ENCODE data around the gene NFATC2. TPM values are rescaled to one million over a fixed set of nuclear protein-coding genes. Genes with fewer than 3 reads are reported as not detected.

Gene NFATC2
- total and polyA plus RNA-seq, 2 of the 8 experiments (the other 6 are each of a cell fraction or from before 2014, with no cell fraction given): 0.27 to 0.91 TPM

- TF ChIP-seq, protein P1, sequence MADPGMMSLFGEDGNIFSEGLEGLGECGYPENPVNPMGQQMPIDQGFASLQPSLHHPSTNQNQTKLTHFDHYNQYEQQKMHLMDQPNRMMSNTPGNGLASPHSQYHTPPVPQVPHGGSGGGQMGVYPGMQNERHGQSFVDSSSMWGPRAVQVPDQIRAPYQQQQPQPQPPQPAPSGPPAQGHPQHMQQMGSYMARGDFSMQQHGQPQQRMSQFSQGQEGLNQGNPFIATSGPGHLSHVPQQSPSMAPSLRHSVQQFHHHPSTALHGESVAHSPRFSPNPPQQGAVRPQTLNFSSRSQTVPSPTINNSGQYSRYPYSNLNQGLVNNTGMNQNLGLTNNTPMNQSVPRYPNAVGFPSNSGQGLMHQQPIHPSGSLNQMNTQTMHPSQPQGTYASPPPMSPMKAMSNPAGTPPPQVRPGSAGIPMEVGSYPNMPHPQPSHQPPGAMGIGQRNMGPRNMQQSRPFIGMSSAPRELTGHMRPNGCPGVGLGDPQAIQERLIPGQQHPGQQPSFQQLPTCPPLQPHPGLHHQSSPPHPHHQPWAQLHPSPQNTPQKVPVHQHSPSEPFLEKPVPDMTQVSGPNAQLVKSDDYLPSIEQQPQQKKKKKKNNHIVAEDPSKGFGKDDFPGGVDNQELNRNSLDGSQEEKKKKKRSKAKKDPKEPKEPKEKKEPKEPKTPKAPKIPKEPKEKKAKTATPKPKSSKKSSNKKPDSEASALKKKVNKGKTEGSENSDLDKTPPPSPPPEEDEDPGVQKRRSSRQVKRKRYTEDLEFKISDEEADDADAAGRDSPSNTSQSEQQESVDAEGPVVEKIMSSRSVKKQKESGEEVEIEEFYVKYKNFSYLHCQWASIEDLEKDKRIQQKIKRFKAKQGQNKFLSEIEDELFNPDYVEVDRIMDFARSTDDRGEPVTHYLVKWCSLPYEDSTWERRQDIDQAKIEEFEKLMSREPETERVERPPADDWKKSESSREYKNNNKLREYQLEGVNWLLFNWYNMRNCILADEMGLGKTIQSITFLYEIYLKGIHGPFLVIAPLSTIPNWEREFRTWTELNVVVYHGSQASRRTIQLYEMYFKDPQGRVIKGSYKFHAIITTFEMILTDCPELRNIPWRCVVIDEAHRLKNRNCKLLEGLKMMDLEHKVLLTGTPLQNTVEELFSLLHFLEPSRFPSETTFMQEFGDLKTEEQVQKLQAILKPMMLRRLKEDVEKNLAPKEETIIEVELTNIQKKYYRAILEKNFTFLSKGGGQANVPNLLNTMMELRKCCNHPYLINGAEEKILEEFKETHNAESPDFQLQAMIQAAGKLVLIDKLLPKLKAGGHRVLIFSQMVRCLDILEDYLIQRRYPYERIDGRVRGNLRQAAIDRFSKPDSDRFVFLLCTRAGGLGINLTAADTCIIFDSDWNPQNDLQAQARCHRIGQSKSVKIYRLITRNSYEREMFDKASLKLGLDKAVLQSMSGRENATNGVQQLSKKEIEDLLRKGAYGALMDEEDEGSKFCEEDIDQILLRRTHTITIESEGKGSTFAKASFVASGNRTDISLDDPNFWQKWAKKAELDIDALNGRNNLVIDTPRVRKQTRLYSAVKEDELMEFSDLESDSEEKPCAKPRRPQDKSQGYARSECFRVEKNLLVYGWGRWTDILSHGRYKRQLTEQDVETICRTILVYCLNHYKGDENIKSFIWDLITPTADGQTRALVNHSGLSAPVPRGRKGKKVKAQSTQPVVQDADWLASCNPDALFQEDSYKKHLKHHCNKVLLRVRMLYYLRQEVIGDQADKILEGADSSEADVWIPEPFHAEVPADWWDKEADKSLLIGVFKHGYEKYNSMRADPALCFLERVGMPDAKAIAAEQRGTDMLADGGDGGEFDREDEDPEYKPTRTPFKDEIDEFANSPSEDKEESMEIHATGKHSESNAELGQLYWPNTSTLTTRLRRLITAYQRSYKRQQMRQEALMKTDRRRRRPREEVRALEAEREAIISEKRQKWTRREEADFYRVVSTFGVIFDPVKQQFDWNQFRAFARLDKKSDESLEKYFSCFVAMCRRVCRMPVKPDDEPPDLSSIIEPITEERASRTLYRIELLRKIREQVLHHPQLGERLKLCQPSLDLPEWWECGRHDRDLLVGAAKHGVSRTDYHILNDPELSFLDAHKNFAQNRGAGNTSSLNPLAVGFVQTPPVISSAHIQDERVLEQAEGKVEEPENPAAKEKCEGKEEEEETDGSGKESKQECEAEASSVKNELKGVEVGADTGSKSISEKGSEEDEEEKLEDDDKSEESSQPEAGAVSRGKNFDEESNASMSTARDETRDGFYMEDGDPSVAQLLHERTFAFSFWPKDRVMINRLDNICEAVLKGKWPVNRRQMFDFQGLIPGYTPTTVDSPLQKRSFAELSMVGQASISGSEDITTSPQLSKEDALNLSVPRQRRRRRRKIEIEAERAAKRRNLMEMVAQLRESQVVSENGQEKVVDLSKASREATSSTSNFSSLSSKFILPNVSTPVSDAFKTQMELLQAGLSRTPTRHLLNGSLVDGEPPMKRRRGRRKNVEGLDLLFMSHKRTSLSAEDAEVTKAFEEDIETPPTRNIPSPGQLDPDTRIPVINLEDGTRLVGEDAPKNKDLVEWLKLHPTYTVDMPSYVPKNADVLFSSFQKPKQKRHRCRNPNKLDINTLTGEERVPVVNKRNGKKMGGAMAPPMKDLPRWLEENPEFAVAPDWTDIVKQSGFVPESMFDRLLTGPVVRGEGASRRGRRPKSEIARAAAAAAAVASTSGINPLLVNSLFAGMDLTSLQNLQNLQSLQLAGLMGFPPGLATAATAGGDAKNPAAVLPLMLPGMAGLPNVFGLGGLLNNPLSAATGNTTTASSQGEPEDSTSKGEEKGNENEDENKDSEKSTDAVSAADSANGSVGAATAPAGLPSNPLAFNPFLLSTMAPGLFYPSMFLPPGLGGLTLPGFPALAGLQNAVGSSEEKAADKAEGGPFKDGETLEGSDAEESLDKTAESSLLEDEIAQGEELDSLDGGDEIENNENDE (IDR thresholded peaks at IDR 0.05; ENCODE audit: insufficient replicate concordance, low read length): no peak
- no peak for TF ChIP-seq BRCA1 (IDR thresholded peaks at IDR 0.05; ENCODE audit: low read depth, low read length)
- no peak for TF ChIP-seq CEBPB (IDR thresholded peaks at IDR 0.05; ENCODE audit: low read depth, low read length)
- TF ChIP-seq SUZ12 (IDR thresholded peaks at IDR 0.05; ENCODE audit: low read length): no peak
- no peak for TF ChIP-seq RXRA (IDR thresholded peaks at IDR 0.05; ENCODE audit: insufficient read depth, low read depth, low read length)
- TF ChIP-seq, protein P2, sequence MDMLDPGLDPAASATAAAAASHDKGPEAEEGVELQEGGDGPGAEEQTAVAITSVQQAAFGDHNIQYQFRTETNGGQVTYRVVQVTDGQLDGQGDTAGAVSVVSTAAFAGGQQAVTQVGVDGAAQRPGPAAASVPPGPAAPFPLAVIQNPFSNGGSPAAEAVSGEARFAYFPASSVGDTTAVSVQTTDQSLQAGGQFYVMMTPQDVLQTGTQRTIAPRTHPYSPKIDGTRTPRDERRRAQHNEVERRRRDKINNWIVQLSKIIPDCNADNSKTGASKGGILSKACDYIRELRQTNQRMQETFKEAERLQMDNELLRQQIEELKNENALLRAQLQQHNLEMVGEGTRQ (IDR thresholded peaks at IDR 0.05; ENCODE audit: low read length): no peak
- TF ChIP-seq KDM1A (IDR thresholded peaks at IDR 0.05; ENCODE audit: borderline replicate concordance, low read length): no peak
- TF ChIP-seq TAF1 (IDR thresholded peaks at IDR 0.05; ENCODE audit: low read depth, low read length): no peak
- no peak for TF ChIP-seq TCF12 (IDR thresholded peaks at IDR 0.05; ENCODE audit: low read depth, low read length)
Measured at GRCh38 chr20:51366155-51366886, 176.2 kb downstream of the NFATC2 start (continued).
